Adrenal gland (tissue), 5 donors: ENCODE results near the gene RNASE13.

Experiments
- POLR2A ChIP-seq, 2 donors: fragments of 450-650 bp; IDR thresholded peaks; one replicate each; pipeline ENCODE4 v1.6.1; 2017; ENCODE audit warnings: antibody characterized with exemption in 2 of 2, mild to moderate bottlenecking in 2 of 2, moderate library complexity in 1 of 2
- TF ChIP-seq, protein P1 (sequence below), 6 experiments: fragments of 450-650 bp in 4 of 6; fragments of 200-600 bp in 2 of 6; sonication (generic) in 1 of 6; IDR thresholded peaks; 1 replicate in 5 of 6; 2 replicates in 1 of 6; pipeline versions ENCODE4 v1.5.1 to v1.8.0; 2016 to 2021; ENCODE audit warnings: antibody characterized with exemption in 6 of 6, mild to moderate bottlenecking in 2 of 6, moderate library complexity in 1 of 6
- donor health status: DM: no; HTN: no; CAD: no.

DNA sequence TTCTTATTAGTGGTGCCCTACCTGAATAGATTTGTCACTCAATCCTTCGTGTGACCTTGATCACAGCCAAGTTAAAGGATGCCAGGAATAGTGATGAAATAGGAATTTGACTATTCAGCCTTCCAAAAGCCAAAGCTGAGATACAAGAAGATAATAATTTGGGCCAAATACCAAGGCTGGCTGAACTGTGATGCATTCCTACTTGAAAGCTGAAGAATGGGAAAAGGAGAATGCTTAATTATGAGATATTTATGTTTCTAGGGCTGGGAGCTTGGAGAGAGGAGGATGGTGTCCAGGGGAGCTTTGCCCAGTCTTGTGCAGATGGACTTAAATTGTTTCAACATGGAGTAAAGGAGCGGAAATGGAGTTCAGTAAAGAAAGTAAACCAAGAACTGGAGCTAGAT, 12.8 kb upstream of the RNASE13 start:
- TF ChIP-seq, protein P1, sequence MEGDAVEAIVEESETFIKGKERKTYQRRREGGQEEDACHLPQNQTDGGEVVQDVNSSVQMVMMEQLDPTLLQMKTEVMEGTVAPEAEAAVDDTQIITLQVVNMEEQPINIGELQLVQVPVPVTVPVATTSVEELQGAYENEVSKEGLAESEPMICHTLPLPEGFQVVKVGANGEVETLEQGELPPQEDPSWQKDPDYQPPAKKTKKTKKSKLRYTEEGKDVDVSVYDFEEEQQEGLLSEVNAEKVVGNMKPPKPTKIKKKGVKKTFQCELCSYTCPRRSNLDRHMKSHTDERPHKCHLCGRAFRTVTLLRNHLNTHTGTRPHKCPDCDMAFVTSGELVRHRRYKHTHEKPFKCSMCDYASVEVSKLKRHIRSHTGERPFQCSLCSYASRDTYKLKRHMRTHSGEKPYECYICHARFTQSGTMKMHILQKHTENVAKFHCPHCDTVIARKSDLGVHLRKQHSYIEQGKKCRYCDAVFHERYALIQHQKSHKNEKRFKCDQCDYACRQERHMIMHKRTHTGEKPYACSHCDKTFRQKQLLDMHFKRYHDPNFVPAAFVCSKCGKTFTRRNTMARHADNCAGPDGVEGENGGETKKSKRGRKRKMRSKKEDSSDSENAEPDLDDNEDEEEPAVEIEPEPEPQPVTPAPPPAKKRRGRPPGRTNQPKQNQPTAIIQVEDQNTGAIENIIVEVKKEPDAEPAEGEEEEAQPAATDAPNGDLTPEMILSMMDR (IDR thresholded peaks at IDR 0.05): no peak
- TF ChIP-seq POLR2A (IDR thresholded peaks at IDR 0.05): no peak
